HL-60 (cell line): Measurements from ENCODE around the gene GPR108.

Experiments used
- GABPA ChIP-seq: IDR thresholded peaks from 2 replicates; pipeline ENCODE4 v1.6.1; 2012; ENCODE audit warnings: low read depth
- POLR2AphosphoS5 ChIP-seq: IDR thresholded peaks from 2 replicates; pipeline ENCODE4 v1.6.1; 2012; ENCODE audit warnings: low read depth
- SPI1 ChIP-seq: IDR thresholded peaks from 2 replicates; pipeline ENCODE4 v1.6.1; 2012; ENCODE audit warnings: low read depth, mild to moderate bottlenecking, borderline replicate concordance
- TF ChIP-seq, protein P1 (sequence below): IDR thresholded peaks from one replicate; pipeline ENCODE4 v1.5.1; 2011; ENCODE audit warnings: low read length, control low read depth, inconsistent platforms; ENCODE audit not compliant: insufficient read depth
- TF ChIP-seq, protein P2 (sequence below): IDR thresholded peaks from 2 replicates; pipeline ENCODE4 v1.6.1; 2012; ENCODE audit warnings: low read depth; ENCODE audit not compliant: insufficient replicate concordance

DNA sequence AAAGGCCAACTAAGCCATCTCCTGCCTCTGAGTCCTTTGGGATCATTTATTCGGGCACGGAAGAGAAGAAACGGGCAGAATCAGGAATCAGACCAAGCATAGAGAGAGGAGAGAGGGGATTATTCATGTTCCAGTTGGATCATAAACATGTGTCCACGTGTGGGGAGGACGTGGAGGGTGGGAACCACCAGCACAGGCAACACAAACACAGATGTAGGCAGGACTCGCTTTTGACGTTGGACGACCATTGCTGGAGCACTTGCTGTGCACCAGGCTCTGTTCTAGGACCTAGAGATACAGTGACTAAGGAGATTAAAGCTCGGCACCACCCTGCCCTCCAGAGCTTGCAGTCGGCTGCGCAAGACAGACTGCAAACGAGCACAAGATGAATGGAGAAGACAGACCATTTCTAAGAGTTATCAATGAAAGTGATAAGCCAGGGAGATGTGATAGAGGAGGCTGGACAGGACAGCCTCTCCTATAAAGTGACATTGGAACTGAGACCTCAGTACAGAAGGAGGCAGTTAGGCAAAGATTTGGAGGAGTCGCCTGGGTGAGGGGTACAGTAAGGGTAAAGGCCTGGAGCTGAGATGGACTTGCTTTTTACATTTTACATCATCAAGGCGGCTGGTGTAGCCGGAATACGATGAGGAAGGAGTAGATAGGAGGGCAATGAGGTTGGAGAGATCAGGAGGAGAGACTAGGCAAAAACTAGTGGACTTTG, 29.1 kb upstream of the GPR108 start:
- TF ChIP-seq, protein P1, sequence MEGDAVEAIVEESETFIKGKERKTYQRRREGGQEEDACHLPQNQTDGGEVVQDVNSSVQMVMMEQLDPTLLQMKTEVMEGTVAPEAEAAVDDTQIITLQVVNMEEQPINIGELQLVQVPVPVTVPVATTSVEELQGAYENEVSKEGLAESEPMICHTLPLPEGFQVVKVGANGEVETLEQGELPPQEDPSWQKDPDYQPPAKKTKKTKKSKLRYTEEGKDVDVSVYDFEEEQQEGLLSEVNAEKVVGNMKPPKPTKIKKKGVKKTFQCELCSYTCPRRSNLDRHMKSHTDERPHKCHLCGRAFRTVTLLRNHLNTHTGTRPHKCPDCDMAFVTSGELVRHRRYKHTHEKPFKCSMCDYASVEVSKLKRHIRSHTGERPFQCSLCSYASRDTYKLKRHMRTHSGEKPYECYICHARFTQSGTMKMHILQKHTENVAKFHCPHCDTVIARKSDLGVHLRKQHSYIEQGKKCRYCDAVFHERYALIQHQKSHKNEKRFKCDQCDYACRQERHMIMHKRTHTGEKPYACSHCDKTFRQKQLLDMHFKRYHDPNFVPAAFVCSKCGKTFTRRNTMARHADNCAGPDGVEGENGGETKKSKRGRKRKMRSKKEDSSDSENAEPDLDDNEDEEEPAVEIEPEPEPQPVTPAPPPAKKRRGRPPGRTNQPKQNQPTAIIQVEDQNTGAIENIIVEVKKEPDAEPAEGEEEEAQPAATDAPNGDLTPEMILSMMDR = no peak
- TF ChIP-seq POLR2AphosphoS5 (no peak), GABPA (no peak), SPI1 (no peak)
- TF ChIP-seq, protein P2, sequence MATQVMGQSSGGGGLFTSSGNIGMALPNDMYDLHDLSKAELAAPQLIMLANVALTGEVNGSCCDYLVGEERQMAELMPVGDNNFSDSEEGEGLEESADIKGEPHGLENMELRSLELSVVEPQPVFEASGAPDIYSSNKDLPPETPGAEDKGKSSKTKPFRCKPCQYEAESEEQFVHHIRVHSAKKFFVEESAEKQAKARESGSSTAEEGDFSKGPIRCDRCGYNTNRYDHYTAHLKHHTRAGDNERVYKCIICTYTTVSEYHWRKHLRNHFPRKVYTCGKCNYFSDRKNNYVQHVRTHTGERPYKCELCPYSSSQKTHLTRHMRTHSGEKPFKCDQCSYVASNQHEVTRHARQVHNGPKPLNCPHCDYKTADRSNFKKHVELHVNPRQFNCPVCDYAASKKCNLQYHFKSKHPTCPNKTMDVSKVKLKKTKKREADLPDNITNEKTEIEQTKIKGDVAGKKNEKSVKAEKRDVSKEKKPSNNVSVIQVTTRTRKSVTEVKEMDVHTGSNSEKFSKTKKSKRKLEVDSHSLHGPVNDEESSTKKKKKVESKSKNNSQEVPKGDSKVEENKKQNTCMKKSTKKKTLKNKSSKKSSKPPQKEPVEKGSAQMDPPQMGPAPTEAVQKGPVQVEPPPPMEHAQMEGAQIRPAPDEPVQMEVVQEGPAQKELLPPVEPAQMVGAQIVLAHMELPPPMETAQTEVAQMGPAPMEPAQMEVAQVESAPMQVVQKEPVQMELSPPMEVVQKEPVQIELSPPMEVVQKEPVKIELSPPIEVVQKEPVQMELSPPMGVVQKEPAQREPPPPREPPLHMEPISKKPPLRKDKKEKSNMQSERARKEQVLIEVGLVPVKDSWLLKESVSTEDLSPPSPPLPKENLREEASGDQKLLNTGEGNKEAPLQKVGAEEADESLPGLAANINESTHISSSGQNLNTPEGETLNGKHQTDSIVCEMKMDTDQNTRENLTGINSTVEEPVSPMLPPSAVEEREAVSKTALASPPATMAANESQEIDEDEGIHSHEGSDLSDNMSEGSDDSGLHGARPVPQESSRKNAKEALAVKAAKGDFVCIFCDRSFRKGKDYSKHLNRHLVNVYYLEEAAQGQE = no peak
